Measurements from ENCODE around the gene PEBP1. TPM values are rescaled to one million over a fixed set of nuclear protein-coding genes. Genes with fewer than 3 reads are reported as not detected.
A peak's percentile ranks its signal among the peaks of the same experiment; 100 is the strongest.

The PEBP1 gene
- total RNA-seq, 1 experiment from 2014 or later, result 189 TPM

DNA sequence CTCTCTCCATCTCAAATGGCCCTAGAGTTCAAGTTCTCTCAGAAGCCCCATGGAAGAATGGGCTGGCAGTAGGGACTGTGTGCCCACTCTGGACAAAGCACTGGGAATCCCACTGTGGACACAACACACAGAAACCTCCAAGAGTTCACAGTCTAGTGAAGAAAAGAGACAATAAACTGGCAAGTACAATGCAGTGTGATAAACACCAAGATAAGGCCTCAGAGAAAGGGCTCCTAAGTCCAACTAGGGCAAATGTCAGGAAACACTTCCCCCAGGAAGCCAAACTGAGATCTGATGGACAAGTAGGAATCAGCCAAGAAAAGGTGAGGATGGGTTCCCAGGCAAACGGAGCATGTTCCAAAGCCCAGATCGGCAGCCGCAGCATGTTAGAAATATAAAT is 37.5 kb upstream of the PEBP1 start:
- H3K27me3 ChIP-seq (ENCODE audit: insufficient read depth, low read depth), result no peaks in the 10 kb centered on the region
- no peak for TF ChIP-seq EZH2 (IDR thresholded peaks at IDR 0.05; ENCODE audit: low read depth)
- TF ChIP-seq, protein P1, sequence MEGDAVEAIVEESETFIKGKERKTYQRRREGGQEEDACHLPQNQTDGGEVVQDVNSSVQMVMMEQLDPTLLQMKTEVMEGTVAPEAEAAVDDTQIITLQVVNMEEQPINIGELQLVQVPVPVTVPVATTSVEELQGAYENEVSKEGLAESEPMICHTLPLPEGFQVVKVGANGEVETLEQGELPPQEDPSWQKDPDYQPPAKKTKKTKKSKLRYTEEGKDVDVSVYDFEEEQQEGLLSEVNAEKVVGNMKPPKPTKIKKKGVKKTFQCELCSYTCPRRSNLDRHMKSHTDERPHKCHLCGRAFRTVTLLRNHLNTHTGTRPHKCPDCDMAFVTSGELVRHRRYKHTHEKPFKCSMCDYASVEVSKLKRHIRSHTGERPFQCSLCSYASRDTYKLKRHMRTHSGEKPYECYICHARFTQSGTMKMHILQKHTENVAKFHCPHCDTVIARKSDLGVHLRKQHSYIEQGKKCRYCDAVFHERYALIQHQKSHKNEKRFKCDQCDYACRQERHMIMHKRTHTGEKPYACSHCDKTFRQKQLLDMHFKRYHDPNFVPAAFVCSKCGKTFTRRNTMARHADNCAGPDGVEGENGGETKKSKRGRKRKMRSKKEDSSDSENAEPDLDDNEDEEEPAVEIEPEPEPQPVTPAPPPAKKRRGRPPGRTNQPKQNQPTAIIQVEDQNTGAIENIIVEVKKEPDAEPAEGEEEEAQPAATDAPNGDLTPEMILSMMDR (conservative IDR thresholded peaks at IDR 0.05), result no peak
- H3K9me2 ChIP-seq (ENCODE audit: insufficient read depth), result no peaks in the 10 kb centered on the region
- H4K20me1 ChIP-seq (ENCODE audit: insufficient read depth), result no peaks in the 10 kb centered on the region
- no peak for DNase-seq
- H3K79me2 ChIP-seq (ENCODE audit: low read depth), result 0 out of 2 replicates have a peak, but pooled peaks cover 5% of the 10 kb centered on the region
- ChIA-PET CTCF (no interaction called here), POLR2A (ENCODE audit: unreplicated experiment) (no interaction called here)
- no peak overlapping the region for H2AFZ ChIP-seq
- no peak overlapping the region for H3K4me2 ChIP-seq
- no peak overlapping the region for H3K27ac ChIP-seq
- peaks cover 18% of the 10 kb centered on the region; the same call in 1 of the 2 replicates for H3F3A ChIP-seq (ENCODE audit: insufficient read depth, low read depth)
- H3K9me3 ChIP-seq (ENCODE audit: insufficient read depth, low read depth), result no peaks in the 10 kb centered on the region
- BruUV-seq (replicated peaks), result no TSS peak
- intact Hi-C loops (cut with micrococcal nuclease; ENCODE audit: unreplicated experiment), result no loop called here
- no peaks in the 10 kb centered on the region for H3K36me3 ChIP-seq (ENCODE audit: low read depth)
- peaks cover 24% of the 10 kb centered on the region for H3K4me1 ChIP-seq (replicated peaks; ENCODE audit: insufficient read depth)
- no peak overlapping the region for H3K4me3 ChIP-seq

DNA sequence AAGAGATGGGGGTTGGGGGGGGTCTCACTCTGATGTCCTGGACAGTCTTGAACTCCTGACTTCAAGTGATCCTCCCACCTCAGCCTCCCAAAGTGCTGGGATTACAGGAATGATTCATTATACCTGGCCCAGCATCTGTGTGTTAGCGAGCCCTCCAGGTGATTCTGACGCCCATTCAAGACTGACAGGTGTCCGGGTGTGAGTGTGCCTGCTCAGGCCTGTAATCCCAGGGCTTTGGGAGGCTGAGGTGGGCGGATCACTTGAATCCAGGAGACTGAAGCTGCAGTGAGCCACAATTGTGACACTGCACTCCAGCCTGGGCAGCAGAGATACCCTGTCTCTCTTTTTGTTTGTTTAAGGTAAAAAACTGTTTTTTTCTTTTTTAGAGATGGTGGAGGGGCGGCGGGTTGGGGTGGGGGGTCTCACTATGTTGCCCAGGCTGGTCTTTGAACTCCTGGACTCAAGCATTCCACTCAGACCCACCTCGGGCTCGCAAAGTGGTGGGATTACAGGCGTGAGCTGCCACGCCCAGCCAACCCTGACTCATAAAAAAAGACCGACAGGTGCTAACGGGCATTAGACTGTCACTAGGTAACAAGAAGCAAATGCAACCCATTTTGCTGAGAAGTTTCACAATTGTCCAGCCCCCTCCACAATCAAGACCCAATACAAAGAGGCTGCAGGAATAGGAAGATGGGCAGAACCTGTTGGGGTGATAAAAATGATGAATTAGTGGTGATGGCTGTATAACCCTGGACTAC is 36.8 kb upstream of the PEBP1 start:
- Histone ChIP-seq H3K4me2 (no peak overlapping the region), H3K4me1 (replicated peaks; ENCODE audit: insufficient read depth) (peaks cover 24% of the 10 kb centered on the region), H3K9me2 (ENCODE audit: insufficient read depth) (no peaks in the 10 kb centered on the region), H3K36me3 (ENCODE audit: low read depth) (no peaks in the 10 kb centered on the region), H3K27ac (no peak overlapping the region), H3K9me3 (ENCODE audit: insufficient read depth, low read depth) (no peaks in the 10 kb centered on the region), H3K27me3 (ENCODE audit: insufficient read depth, low read depth) (no peaks in the 10 kb centered on the region), H3K79me2 (ENCODE audit: low read depth) (0 out of 2 replicates have a peak, but pooled peaks cover 5% of the 10 kb centered on the region), H4K20me1 (ENCODE audit: insufficient read depth) (no peaks in the 10 kb centered on the region), H3F3A (ENCODE audit: insufficient read depth, low read depth) (peaks cover 18% of the 10 kb centered on the region; the same call in 1 of the 2 replicates), H3K4me3 (no peak overlapping the region), H2AFZ (no peak overlapping the region)
- ChIA-PET CTCF (interaction anchor here (0.5 kb wide), 1 partner anchor 244 kb away, joined by 3 read pairs; no protein-coding TSS in a partner anchor), POLR2A (ENCODE audit: unreplicated experiment) (interaction anchor here (0.7 kb wide), 1 partner anchor 1571 kb away, joined by 3 read pairs; no protein-coding TSS in a partner anchor)
- DNase-seq, result peak in 1 of 2 experiments; percentile 26
- intact Hi-C loops (cut with micrococcal nuclease; ENCODE audit: unreplicated experiment), result no loop called here
- TF ChIP-seq EZH2 (IDR thresholded peaks at IDR 0.05; ENCODE audit: low read depth), result no peak
- TF ChIP-seq, protein P1 (conservative IDR thresholded peaks at IDR 0.05), result no peak
- BruUV-seq (replicated peaks), result no TSS peak

DNA sequence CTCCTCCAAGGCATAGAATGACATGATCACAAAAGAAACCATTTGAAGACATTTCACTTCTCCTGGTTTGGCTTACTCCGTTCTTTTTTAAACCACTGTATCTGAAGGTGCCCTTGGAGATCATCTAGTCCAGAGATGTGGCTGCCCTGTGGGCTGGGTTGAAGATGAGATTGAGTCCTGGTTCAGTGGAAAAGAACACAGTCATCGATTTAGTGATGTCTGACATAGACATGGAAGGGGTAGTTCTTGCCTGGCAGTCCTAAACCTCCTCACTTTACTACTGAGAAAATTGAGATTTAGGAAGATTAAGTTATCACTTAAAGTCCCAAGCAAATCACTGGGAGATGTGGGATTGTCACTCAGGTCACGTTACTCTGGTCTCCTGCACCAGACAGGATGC is 34.9 kb upstream of the PEBP1 start:
- Histone ChIP-seq H3K36me3 (ENCODE audit: low read depth) (no peaks in the 10 kb centered on the region), H3K79me2 (ENCODE audit: low read depth) (0 out of 2 replicates have a peak, but pooled peaks cover 5% of the 10 kb centered on the region), H3K4me3 (no peak overlapping the region), H4K20me1 (ENCODE audit: insufficient read depth) (no peaks in the 10 kb centered on the region), H2AFZ (no peak overlapping the region), H3K27ac (no peak overlapping the region), H3K9me3 (ENCODE audit: insufficient read depth, low read depth) (no peaks in the 10 kb centered on the region), H3F3A (ENCODE audit: insufficient read depth, low read depth) (peaks cover 18% of the 10 kb centered on the region; the same call in 1 of the 2 replicates), H3K4me1 (replicated peaks; ENCODE audit: insufficient read depth) (peaks cover 24% of the 10 kb centered on the region), H3K27me3 (ENCODE audit: insufficient read depth, low read depth) (no peaks in the 10 kb centered on the region), H3K9me2 (ENCODE audit: insufficient read depth) (no peaks in the 10 kb centered on the region), H3K4me2 (no peak overlapping the region)
- no peak for DNase-seq
- TF ChIP-seq EZH2 (IDR thresholded peaks at IDR 0.05; ENCODE audit: low read depth), result no peak
- TF ChIP-seq, protein P1 (conservative IDR thresholded peaks at IDR 0.05), result no peak
- intact Hi-C loops (cut with micrococcal nuclease; ENCODE audit: unreplicated experiment), result no loop called here
- BruUV-seq (replicated peaks), result no TSS peak
- POLR2A ChIA-PET (ENCODE audit: unreplicated experiment), result no interaction called here
- CTCF ChIA-PET, result no interaction called here

Data from PC-9 (cell line).